HepG2 (cell line): ENCODE results near the gene SCAND1. TPM values are rescaled to one million over a fixed set of nuclear protein-coding genes. Genes with fewer than 3 reads are reported as not detected.
A peak's percentile ranks its signal among the peaks of the same experiment; 100 is the strongest.
"Not testable (repeated sequence)": the region's sequence is repeated elsewhere in the genome, so short reads cannot be mapped to it uniquely, and the experiment has no call there.

Experiments used
- ATAC-seq: fragments of 200-7000 bp; cut with Tn5 transposase; 3 replicates; pipeline ENCODE4 v1.9.1; 2020; ENCODE audit warnings: mild to moderate bottlenecking, moderate library complexity
- BruUV-seq: library from RNA; stranded (reverse); fragments of 400-500 nt; replicated peaks from 2 replicates; lab custom pipeline; 2021; lab: Mats Ljungman, UMichigan
- CTCF ChIA-PET: fragments of 300-600 bp; formaldehyde crosslinking; extraction: SDS; loops from one replicate; lab custom pipeline; 2021; ENCODE audit warnings: low total read pairs, inconsistent platforms, low intra/inter-chr PET ratio; lab: Yijun Ruan, JAX
- POLR2A ChIA-PET: fragments of 350-600 bp; sonication (Branson Sonifier 250); formaldehyde crosslinking; loops from one replicate; lab custom pipeline; 2020; ENCODE audit warnings: antibody characterized with exemption, inconsistent platforms; lab: Yijun Ruan, JAX
- DNase-seq: peaks from one replicate; pipeline ENCODE4 v3.0.0-alpha.2; 2015; ENCODE audit warnings: low spot score
- FAIRE-seq: peaks from 3 replicates; lab custom pipeline; 2011; peaks lifted over from hg19 to GRCh38; lab: Jason Lieb, UNC
- H2AFZ ChIP-seq: one replicate; pipeline ENCODE4 v1.6.1; 2011; ENCODE audit warnings: low read length, inconsistent platforms
- H3K27ac ChIP-seq: fragments of 300-600 bp; 3 replicates; pipeline ENCODE4 v1.8.0; 2011; ENCODE audit warnings: mixed run types, mild to moderate bottlenecking, mixed read lengths, low read length, inconsistent platforms; ENCODE audit not compliant: insufficient read depth; ENCODE audit errors: extremely low read length
- H3K27me3 ChIP-seq, 2 experiments: fragments of 200-600 bp in 1 of 2; 2 replicates in 1 of 2; 3 replicates in 1 of 2; pipeline versions ENCODE4 v1.6.0 to v1.8.0; 2011; ENCODE audit warnings: low read length in 2 of 2, mild to moderate bottlenecking in 2 of 2, moderate library complexity in 2 of 2, inconsistent platforms in 1 of 2; ENCODE audit not compliant: insufficient read depth in 2 of 2, control insufficient read depth in 1 of 2
- H3K36me3 ChIP-seq, 2 experiments: fragments of 200-600 bp in 1 of 2; replicated peaks in 1 of 2; 2 replicates in 1 of 2; 3 replicates in 1 of 2; pipeline versions ENCODE4 v1.5.1 to v1.8.0; 2011; ENCODE audit warnings: low read length in 2 of 2, inconsistent platforms in 1 of 2; ENCODE audit not compliant: insufficient read depth in 2 of 2, control insufficient read depth in 1 of 2
- H3K4me1 ChIP-seq: 2 replicates; pipeline ENCODE4 v1.5.1; 2012; ENCODE audit warnings: low read length, inconsistent platforms; ENCODE audit not compliant: insufficient read depth
- H3K4me2 ChIP-seq: 2 replicates; pipeline ENCODE4 v1.6.0; 2011; ENCODE audit warnings: low read depth, low read length, inconsistent platforms
- H3K4me3 ChIP-seq, 3 experiments: fragments of 200-600 bp in 1 of 3; sonication (generic), shearing (Covaris generic) in 1 of 3; replicated peaks in 1 of 3; 2 replicates each; pipeline ENCODE4 v1.5.1; 2011 to 2016; ENCODE audit warnings: low read length in 3 of 3, inconsistent platforms in 2 of 3, low read depth in 2 of 3, mild to moderate bottlenecking in 2 of 3, control low read depth in 1 of 3, mixed read lengths in 1 of 3; ENCODE audit not compliant: insufficient read depth in 1 of 3
- H3K79me2 ChIP-seq: one replicate; pipeline ENCODE4 v1.6.1; 2011; ENCODE audit warnings: low read length, inconsistent platforms; ENCODE audit not compliant: insufficient read depth
- H3K9ac ChIP-seq: 2 replicates; pipeline ENCODE4 v1.6.0; 2011; ENCODE audit warnings: mild to moderate bottlenecking, low read depth, low read length, inconsistent platforms; ENCODE audit not compliant: insufficient read depth
- H3K9me3 ChIP-seq: 2 replicates; pipeline ENCODE4 v1.5.1; 2012; ENCODE audit warnings: mild to moderate bottlenecking, low read length
- H4K20me1 ChIP-seq: 2 replicates; pipeline ENCODE4 v1.6.0; 2011; ENCODE audit warnings: inconsistent platforms, mild to moderate bottlenecking, low read length, moderate library complexity; ENCODE audit not compliant: insufficient read depth
- FOXK1 ChIP-seq: sonication (generic); formaldehyde crosslinking; IDR thresholded peaks from 2 replicates; pipeline ENCODE4 v1.4.0; 2020; ENCODE audit warnings: low read depth, missing genetic modification reagents, borderline replicate concordance
- MIXL1 ChIP-seq: IDR thresholded peaks from 2 replicates; pipeline ENCODE4 v1.6.1; 2016
- ZKSCAN8 ChIP-seq: IDR thresholded peaks from 2 replicates; pipeline ENCODE4 v1.6.1; 2016; ENCODE audit warnings: borderline replicate concordance, missing genetic modification reagents, missing compliant biosample characterization
- ZNF343 ChIP-seq: sonication (generic); formaldehyde crosslinking; IDR thresholded peaks from 2 replicates; pipeline ENCODE4 v1.4.0; 2020; ENCODE audit warnings: mild to moderate bottlenecking, missing genetic modification reagents
- ZNF431 ChIP-seq: sonication (generic); formaldehyde crosslinking; IDR thresholded peaks from 2 replicates; pipeline ENCODE4 v1.9.0; 2022; ENCODE audit warnings: missing genetic modification reagents, low read depth, mild to moderate bottlenecking, borderline replicate concordance
- ZNF883 ChIP-seq: sonication (generic); formaldehyde crosslinking; IDR thresholded peaks from 2 replicates; pipeline ENCODE4 v1.5.1; 2020; ENCODE audit warnings: mild to moderate bottlenecking, missing genetic modification reagents; ENCODE audit errors: not compliant biosample characterization
- WGBS: methylation state at CpG from one replicate; pipeline ENCODE4 v1.1.6; 2017; ENCODE audit warnings: low lambda C conversion rate; 5-methylcytosine and 5-hydroxymethylcytosine counted together
- in situ Hi-C: cut with HindIII; loops from 2 replicates; pipeline ENCODE4 v1.10.0; 2017; ENCODE audit warnings: low pct_unique_long_range_greater_than_20kb; ENCODE audit not compliant: extremely low pct_ligation_motif_present
- intact Hi-C: fragments of 100-400 bp; cut with micrococcal nuclease; formaldehyde crosslinking; loops from one replicate; pipeline ENCODE4 v1.10.0; 2022; ENCODE audit not compliant: unreplicated experiment
- polyA plus RNA-seq, 8 experiments: library from polyadenylated mRNA; depleted of rRNA in 3 of 8; stranded (reverse) in 7 of 8; unstranded in 1 of 8; fragments of >200 nt; fragmentation: Illumina TruSeq in 4 of 8; extraction: Trizol in 4 of 8; gene quantifications; 2 replicates each; pipeline versions ENCODE4 v1.2.1 to v1.2.3, GENCODE V29; 2011 to 2016; ENCODE audit warnings: low read depth in 4 of 8, missing spikeins in 1 of 8, mixed read lengths in 1 of 8; ENCODE audit not compliant: insufficient read depth in 1 of 8
- total RNA-seq, 5 experiments: library from RNA; depleted of rRNA; stranded (reverse); fragments of >200 nt; fragmentation: Illumina TruSeq; extraction: Trizol; gene quantifications; 2 replicates each; pipeline ENCODE4 v1.2.3, GENCODE V29; 2016; ENCODE audit warnings: low read depth in 1 of 5
- TF ChIP-seq, protein P1 (sequence below): sonication (generic); formaldehyde crosslinking; IDR thresholded peaks from 2 replicates; pipeline ENCODE4 v1.4.0; 2020; ENCODE audit warnings: mild to moderate bottlenecking, missing genetic modification reagents
- TF ChIP-seq, protein P2 (sequence below): sonication (generic); formaldehyde crosslinking; IDR thresholded peaks from 2 replicates; pipeline ENCODE4 v1.5.0; 2020; ENCODE audit warnings: mild to moderate bottlenecking, missing genetic modification reagents
- TF ChIP-seq, protein P3 (sequence below): sonication (generic); formaldehyde crosslinking; IDR thresholded peaks from 2 replicates; pipeline ENCODE4 v1.8.0; 2022; ENCODE audit warnings: mild to moderate bottlenecking, missing genetic modification reagents
- TF ChIP-seq, protein P4 (sequence below): sonication (generic); formaldehyde crosslinking; IDR thresholded peaks from 2 replicates; pipeline ENCODE4 v1.4.0; 2020; ENCODE audit warnings: mild to moderate bottlenecking, missing genetic modification reagents
- TF ChIP-seq, protein P5 (sequence below): sonication (generic); formaldehyde crosslinking; IDR thresholded peaks from 2 replicates; pipeline ENCODE4 v1.5.0; 2020; ENCODE audit warnings: missing genetic modification reagents, mild to moderate bottlenecking, borderline replicate concordance

SCAND1 gene
- total and polyA plus RNA-seq, 2 of the 13 experiments (the other 11 are each of a cell fraction or from before 2014, with no cell fraction given): 19.3 to 109 TPM

DNA sequence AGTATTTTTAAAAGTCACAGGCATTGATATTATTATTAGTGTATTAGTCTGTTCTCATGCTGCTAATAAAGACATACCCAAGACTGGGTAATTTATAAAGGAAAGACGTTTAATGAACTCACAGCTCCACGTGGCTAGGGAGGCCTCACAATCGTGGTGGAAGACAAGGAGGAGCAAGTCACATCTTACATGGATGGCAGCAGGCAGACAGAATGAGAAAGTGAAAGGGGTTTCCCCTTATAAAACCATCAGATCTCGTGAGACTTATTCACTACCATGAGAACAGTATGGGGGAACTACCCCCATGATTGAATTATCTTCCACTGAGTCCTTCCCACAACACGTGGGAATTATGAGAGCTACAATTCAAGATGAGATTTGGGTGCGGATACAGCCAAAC, 5.0 kb upstream of the SCAND1 start:
- H3K4me2 ChIP-seq, POLR2A ChIA-PET, H3K4me3 ChIP-seq, H2AFZ ChIP-seq, FAIRE-seq, H4K20me1 ChIP-seq, H3K27me3 ChIP-seq, H3K36me3 ChIP-seq, DNase-seq, H3K27ac ChIP-seq, ATAC-seq, CTCF ChIA-PET, in situ Hi-C loops, H3K79me2 ChIP-seq, H3K9ac ChIP-seq, H3K9me3 ChIP-seq, intact Hi-C loops, BruUV-seq: not testable (repeated sequence)
- peak; percentile 95 for TF ChIP-seq ZNF431 (CRISPR knock-in tag)
- 31% methylated on average over 6 of the region's 6 CpGs for WGBS
- peaks cover 10% of the 10 kb centered on the region for H3K4me1 ChIP-seq

DNA sequence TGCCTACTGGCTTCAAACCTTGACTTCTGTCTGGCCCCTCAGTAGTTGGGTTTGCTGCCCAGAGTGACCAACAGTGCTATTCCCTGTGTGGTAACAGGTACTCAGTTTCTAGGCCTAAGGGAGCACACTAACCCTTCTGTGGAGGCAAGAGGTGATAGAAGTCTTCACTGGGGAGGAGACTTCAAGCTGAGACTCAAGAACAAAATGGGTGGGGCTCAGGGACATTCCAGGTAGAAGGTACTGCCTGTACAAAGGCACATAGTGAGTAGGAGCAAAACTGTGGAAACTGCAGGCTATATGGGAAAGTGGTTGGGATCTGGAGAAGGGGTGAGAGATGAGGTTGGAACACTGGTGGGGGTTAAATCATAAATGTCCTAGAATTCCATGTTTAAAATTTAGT, 2.3 kb upstream of the SCAND1 start:
- no peak for FAIRE-seq
- peaks cover 23% of the 10 kb centered on the region for H3K4me1 ChIP-seq
- H4K20me1 ChIP-seq: peaks cover 5% of the 10 kb centered on the region; the same call in 1 of the 2 replicates
- in situ Hi-C loops (no loop called here), intact Hi-C loops (no loop called here)
- no peak overlapping the region for H2AFZ ChIP-seq
- H3K79me2 ChIP-seq: peaks cover 18% of the 10 kb centered on the region
- no peak for ATAC-seq
- no peak overlapping the region for H3K27ac ChIP-seq
- no peak overlapping the region for H3K9ac ChIP-seq
- H3K27me3 ChIP-seq: no peaks in the 10 kb centered on the region; a peak in 1 of 5 replicates
- H3K4me2 ChIP-seq: no peak overlapping the region
- CTCF ChIA-PET: no interaction called here
- no peaks in the 10 kb centered on the region for H3K36me3 ChIP-seq
- DNase-seq: no peak
- no peaks in the 10 kb centered on the region for H3K9me3 ChIP-seq
- H3K4me3 ChIP-seq: no peak overlapping the region
- BruUV-seq: no TSS peak
- POLR2A ChIA-PET: no interaction called here
- no peak for TF ChIP-seq ZNF343 (CRISPR knock-in tag)
- TF ChIP-seq ZKSCAN8 (CRISPR knock-in tag): no peak
- TF ChIP-seq, protein P1, sequence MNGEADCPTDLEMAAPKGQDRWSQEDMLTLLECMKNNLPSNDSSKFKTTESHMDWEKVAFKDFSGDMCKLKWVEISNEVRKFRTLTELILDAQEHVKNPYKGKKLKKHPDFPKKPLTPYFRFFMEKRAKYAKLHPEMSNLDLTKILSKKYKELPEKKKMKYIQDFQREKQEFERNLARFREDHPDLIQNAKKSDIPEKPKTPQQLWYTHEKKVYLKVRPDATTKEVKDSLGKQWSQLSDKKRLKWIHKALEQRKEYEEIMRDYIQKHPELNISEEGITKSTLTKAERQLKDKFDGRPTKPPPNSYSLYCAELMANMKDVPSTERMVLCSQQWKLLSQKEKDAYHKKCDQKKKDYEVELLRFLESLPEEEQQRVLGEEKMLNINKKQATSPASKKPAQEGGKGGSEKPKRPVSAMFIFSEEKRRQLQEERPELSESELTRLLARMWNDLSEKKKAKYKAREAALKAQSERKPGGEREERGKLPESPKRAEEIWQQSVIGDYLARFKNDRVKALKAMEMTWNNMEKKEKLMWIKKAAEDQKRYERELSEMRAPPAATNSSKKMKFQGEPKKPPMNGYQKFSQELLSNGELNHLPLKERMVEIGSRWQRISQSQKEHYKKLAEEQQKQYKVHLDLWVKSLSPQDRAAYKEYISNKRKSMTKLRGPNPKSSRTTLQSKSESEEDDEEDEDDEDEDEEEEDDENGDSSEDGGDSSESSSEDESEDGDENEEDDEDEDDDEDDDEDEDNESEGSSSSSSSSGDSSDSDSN: no peak
- TF ChIP-seq, protein P2, sequence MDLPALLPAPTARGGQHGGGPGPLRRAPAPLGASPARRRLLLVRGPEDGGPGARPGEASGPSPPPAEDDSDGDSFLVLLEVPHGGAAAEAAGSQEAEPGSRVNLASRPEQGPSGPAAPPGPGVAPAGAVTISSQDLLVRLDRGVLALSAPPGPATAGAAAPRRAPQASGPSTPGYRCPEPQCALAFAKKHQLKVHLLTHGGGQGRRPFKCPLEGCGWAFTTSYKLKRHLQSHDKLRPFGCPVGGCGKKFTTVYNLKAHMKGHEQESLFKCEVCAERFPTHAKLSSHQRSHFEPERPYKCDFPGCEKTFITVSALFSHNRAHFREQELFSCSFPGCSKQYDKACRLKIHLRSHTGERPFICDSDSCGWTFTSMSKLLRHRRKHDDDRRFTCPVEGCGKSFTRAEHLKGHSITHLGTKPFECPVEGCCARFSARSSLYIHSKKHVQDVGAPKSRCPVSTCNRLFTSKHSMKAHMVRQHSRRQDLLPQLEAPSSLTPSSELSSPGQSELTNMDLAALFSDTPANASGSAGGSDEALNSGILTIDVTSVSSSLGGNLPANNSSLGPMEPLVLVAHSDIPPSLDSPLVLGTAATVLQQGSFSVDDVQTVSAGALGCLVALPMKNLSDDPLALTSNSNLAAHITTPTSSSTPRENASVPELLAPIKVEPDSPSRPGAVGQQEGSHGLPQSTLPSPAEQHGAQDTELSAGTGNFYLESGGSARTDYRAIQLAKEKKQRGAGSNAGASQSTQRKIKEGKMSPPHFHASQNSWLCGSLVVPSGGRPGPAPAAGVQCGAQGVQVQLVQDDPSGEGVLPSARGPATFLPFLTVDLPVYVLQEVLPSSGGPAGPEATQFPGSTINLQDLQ (CRISPR knock-in tag): no peak
- TF ChIP-seq MIXL1 (CRISPR knock-in tag): no peak
- TF ChIP-seq, protein P3, sequence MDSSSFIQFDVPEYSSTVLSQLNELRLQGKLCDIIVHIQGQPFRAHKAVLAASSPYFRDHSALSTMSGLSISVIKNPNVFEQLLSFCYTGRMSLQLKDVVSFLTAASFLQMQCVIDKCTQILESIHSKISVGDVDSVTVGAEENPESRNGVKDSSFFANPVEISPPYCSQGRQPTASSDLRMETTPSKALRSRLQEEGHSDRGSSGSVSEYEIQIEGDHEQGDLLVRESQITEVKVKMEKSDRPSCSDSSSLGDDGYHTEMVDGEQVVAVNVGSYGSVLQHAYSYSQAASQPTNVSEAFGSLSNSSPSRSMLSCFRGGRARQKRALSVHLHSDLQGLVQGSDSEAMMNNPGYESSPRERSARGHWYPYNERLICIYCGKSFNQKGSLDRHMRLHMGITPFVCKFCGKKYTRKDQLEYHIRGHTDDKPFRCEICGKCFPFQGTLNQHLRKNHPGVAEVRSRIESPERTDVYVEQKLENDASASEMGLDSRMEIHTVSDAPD: no peak
- TF ChIP-seq, protein P4, sequence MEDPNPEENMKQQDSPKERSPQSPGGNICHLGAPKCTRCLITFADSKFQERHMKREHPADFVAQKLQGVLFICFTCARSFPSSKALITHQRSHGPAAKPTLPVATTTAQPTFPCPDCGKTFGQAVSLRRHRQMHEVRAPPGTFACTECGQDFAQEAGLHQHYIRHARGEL (CRISPR knock-in tag): no peak
- TF ChIP-seq, protein P5, sequence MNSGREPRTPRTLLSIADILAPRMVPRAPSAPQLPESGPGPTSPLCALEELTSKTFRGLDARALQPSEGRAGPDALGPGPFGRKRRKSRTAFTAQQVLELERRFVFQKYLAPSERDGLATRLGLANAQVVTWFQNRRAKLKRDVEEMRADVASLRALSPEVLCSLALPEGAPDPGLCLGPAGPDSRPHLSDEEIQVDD (CRISPR knock-in tag): no peak
- no peak for TF ChIP-seq ZNF883 (CRISPR knock-in tag)
- no peak for TF ChIP-seq FOXK1
